Small intestine (tissue), 7 donors: ENCODE measurements around the gene RAB11A. TPM values are rescaled to one million over a fixed set of nuclear protein-coding genes. Genes with fewer than 3 reads are reported as not detected.

ENCODE experiments used
- DNase-seq, 2 donors: peaks; one replicate each; pipeline versions ENCODE4 v3.0.0 to v3.0.0-alpha.2; 2013
- FAIRE-seq: peaks from 2 replicates; lab custom pipeline; 2012; peaks lifted over from hg19 to GRCh38; lab: Jason Lieb, UNC
- H3K27ac ChIP-seq, 3 donors: one replicate each; pipeline ENCODE4 v1.5.1; 2013; ENCODE audit warnings: low read length in 2 of 3, mild to moderate bottlenecking in 2 of 3, control low read depth in 1 of 3, inconsistent platforms in 1 of 3, low read depth in 1 of 3, moderate library complexity in 1 of 3
- H3K27me3 ChIP-seq, 3 donors: one replicate each; pipeline ENCODE4 v1.6.1; 2013; ENCODE audit warnings: low read length in 3 of 3, inconsistent platforms in 1 of 3; ENCODE audit not compliant: control insufficient read depth in 3 of 3, insufficient read depth in 3 of 3
- H3K36me3 ChIP-seq, 3 donors: one replicate each; pipeline ENCODE4 v1.6.1; 2013; ENCODE audit warnings: low read length in 3 of 3, inconsistent platforms in 1 of 3, low read depth in 1 of 3, mild to moderate bottlenecking in 1 of 3, moderate library complexity in 1 of 3; ENCODE audit not compliant: control insufficient read depth in 3 of 3, insufficient read depth in 2 of 3
- H3K4me1 ChIP-seq, 3 donors: one replicate each; pipeline ENCODE4 v1.6.1; 2013; ENCODE audit warnings: low read length in 2 of 3, inconsistent platforms in 1 of 3, low read depth in 1 of 3, mild to moderate bottlenecking in 1 of 3, moderate library complexity in 1 of 3; ENCODE audit not compliant: control insufficient read depth in 3 of 3, insufficient read depth in 2 of 3
- H3K4me3 ChIP-seq, 3 donors: one replicate each; pipeline ENCODE4 v1.5.1; 2013; ENCODE audit warnings: low read length in 3 of 3, control low read depth in 1 of 3, inconsistent platforms in 1 of 3, low read depth in 1 of 3, mild to moderate bottlenecking in 1 of 3, moderate library complexity in 1 of 3
- H3K9me3 ChIP-seq, 2 donors: one replicate each; pipeline ENCODE4 v1.6.1; 2013; ENCODE audit warnings: low read depth in 1 of 2, low read length in 1 of 2; ENCODE audit not compliant: control insufficient read depth in 2 of 2, insufficient read depth in 1 of 2
- WGBS, 3 donors: extraction: QIAGEN DNeasy Blood & Tissue Kit; methylation state at CpG; one replicate each; pipeline ENCODE4 v1.1.7; 2013; 5-methylcytosine and 5-hydroxymethylcytosine counted together
- polyA plus RNA-seq, 4 donors: library from polyadenylated mRNA; stranded (reverse) in 3 of 4; unstranded in 1 of 4; fragments of 200-250 nt in 3 of 4; fragments of 120-200 nt in 1 of 4; gene quantifications; one replicate each; pipeline versions ENCODE4 v1.2.1 to v1.2.3, GENCODE V29; 2013
- donor health status: healthy with polysubstance abuse.
- donor health status: control.
- donor health status: control.
- donor health status: Bipolar disorder and iron deficiency.
- donor health status: healthy.

RAB11A gene
- polyA plus RNA-seq, 4 donors: 193 to 293 (median 222) TPM

GRCh38 chr15:65837301-65838294, 31.7 kb upstream of the RAB11A start:
- H3K27ac ChIP-seq: no peak overlapping the region
- peaks cover 2 to 15% (median 6%) of the 10 kb centered on the region in 3 donors for H3K4me1 ChIP-seq
- H3K9me3 ChIP-seq: no peaks in the 10 kb centered on the region
- no peaks in the 10 kb centered on the region for H3K27me3 ChIP-seq
- FAIRE-seq (no peak), DNase-seq (no peak)
- H3K36me3 ChIP-seq: no peaks in the 10 kb centered on the region
- H3K4me3 ChIP-seq: no peak overlapping the region
- WGBS, 3 donors: 84 to 93% (median 89%) methylated on average over 6 of the region's 6 CpGs

DNA sequence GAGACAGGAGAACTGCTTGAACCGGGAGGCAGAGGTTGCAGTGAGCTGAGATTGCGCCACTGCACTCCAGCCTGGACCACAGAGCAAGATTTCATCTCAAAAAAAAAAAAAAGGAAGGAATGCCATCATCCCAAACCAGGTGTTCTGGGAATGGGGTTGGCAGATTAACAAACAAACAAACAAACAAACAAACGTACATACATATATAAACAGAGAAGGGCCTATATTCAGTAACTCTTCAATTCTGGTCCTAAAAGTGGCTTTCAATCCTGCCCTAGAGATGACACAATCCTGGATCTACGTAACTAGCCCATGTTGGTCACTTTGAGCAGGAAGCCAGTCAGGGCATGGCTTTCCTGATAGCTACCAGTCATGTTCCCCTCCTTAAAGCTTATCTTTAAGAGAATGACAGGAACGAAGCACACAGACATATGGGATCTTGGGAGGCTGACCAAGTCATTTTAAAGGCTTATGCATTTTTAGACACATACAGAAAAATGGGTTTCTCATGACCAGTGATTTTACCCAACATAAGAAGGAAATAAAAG, 29.9 kb upstream of the RAB11A start:
- H3K36me3 ChIP-seq: no peaks in the 10 kb centered on the region

GRCh38 chr15:65839985-65840384, 29.3 kb upstream of the RAB11A start:
- no peak for FAIRE-seq
- Histone ChIP-seq H3K27ac (no peak overlapping the region), H3K4me1 (no peaks in the 10 kb centered on the region), H3K9me3 (peaks cover 0 to 7% of the 10 kb centered on the region in 2 donors), H3K4me3 (no peak overlapping the region), H3K36me3 (no peaks in the 10 kb centered on the region), H3K27me3 (no peaks in the 10 kb centered on the region)
- 70 to 84% (median 75%) methylated on average over 4 of the region's 4 CpGs for WGBS, 3 donors
- no peak for DNase-seq

More for the DNA sequence above, 29.9 kb upstream of the RAB11A start:
- no peak for DNase-seq
- H3K9me3 ChIP-seq: peaks cover 0 to 7% of the 10 kb centered on the region in 2 donors
- FAIRE-seq: no peak
- no peaks in the 10 kb centered on the region for H3K27me3 ChIP-seq
- 87 to 90% (median 87%) methylated on average over 5 of the region's 5 CpGs for WGBS, 3 donors
- H3K27ac ChIP-seq: no peak overlapping the region
- H3K4me1 ChIP-seq: no peaks in the 10 kb centered on the region
- no peak overlapping the region for H3K4me3 ChIP-seq

GRCh38 chr15:65841121-65841930, 28.0 kb upstream of the RAB11A start:
- 68 to 82% (median 80%) methylated on average over 11 of the region's 11 CpGs for WGBS, 3 donors
- no peak for FAIRE-seq

GRCh38 chr15:65845826-65846519, 23.3 kb upstream of the RAB11A start:
- H3K36me3 ChIP-seq: no peaks in the 10 kb centered on the region
- no peaks in the 10 kb centered on the region for H3K27me3 ChIP-seq
- H3K9me3 ChIP-seq: peaks cover 0 to 7% of the 10 kb centered on the region in 2 donors
- H3K27ac ChIP-seq: no peak overlapping the region
- H3K4me3 ChIP-seq: no peak overlapping the region
- 79 to 85% (median 84%) methylated on average over 9 of the region's 9 CpGs for WGBS, 3 donors
- H3K4me1 ChIP-seq: peaks cover 0 to 7% (median 0%) of the 10 kb centered on the region in 3 donors
- FAIRE-seq: no peak
- DNase-seq: no peak

More at GRCh38 chr15:65841121-65841930, 28.0 kb upstream of the RAB11A start:
- Histone ChIP-seq H3K4me1 (no peaks in the 10 kb centered on the region), H3K27ac (no peak overlapping the region), H3K9me3 (peaks cover 0 to 7% of the 10 kb centered on the region in 2 donors), H3K4me3 (no peak overlapping the region), H3K27me3 (no peaks in the 10 kb centered on the region), H3K36me3 (no peaks in the 10 kb centered on the region)
- DNase-seq: no peak

- peak; percentile 35 to 72 for DNase-seq
- peak overlapping the region in 1 of 3 donors; percentile 27 for H3K27ac ChIP-seq
- FAIRE-seq: no peak
- H3K36me3 ChIP-seq: no peaks in the 10 kb centered on the region
- H3K4me3 ChIP-seq: no peak overlapping the region
- peaks cover 0 to 7% of the 10 kb centered on the region in 2 donors for H3K9me3 ChIP-seq
- H3K27me3 ChIP-seq: no peaks in the 10 kb centered on the region
- H3K4me1 ChIP-seq: peaks cover 0 to 7% (median 0%) of the 10 kb centered on the region in 3 donors
Observed at GRCh38 chr15:65847989-65848388, 21.3 kb upstream of the RAB11A start.

GRCh38 chr15:65851981-65852380, 17.3 kb upstream of the RAB11A start:
- Histone ChIP-seq H3K9me3 (no peaks in the 10 kb centered on the region), H3K27ac (no peak overlapping the region), H3K4me1 (peaks cover 0 to 7% (median 0%) of the 10 kb centered on the region in 3 donors), H3K27me3 (no peaks in the 10 kb centered on the region), H3K36me3 (no peaks in the 10 kb centered on the region), H3K4me3 (no peak overlapping the region)
- 92 to 93% (median 92%) methylated on average over 5 of the region's 5 CpGs for WGBS, 3 donors
- FAIRE-seq (no peak), DNase-seq (no peak)
